H9 (cell line): ENCODE data around the gene THAP3. TPM values are rescaled to one million over a fixed set of nuclear protein-coding genes. Genes with fewer than 3 reads are reported as not detected.

Experiments
- DNase-seq: peaks from one replicate; pipeline ENCODE4 v3.0.0-alpha.2; 2017
- H2AFZ ChIP-seq: one replicate; pipeline ENCODE4 v1.6.1; 2013; ENCODE audit warnings: mild to moderate bottlenecking, low read length, control low read depth, moderate library complexity
- H2AK5ac ChIP-seq: 2 replicates; pipeline ENCODE4 v1.6.1; 2013; ENCODE audit warnings: low read length, control low read depth, mixed read lengths; ENCODE audit not compliant: insufficient read length
- H2BK120ac ChIP-seq: one replicate; pipeline ENCODE4 v1.6.1; 2013; ENCODE audit warnings: low read depth, mild to moderate bottlenecking, low read length, control low read depth, inconsistent platforms; ENCODE audit not compliant: poor library complexity, severe bottlenecking
- H2BK12ac ChIP-seq: 2 replicates; pipeline ENCODE4 v1.6.1; 2013; ENCODE audit warnings: low read length, control low read depth, mixed read lengths, low read depth; ENCODE audit not compliant: insufficient read length
- H2BK15ac ChIP-seq: 2 replicates; pipeline ENCODE4 v1.6.1; 2013; ENCODE audit warnings: low read depth, low read length, control low read depth
- H2BK20ac ChIP-seq: one replicate; pipeline ENCODE4 v1.6.1; 2013; ENCODE audit warnings: low read depth, mild to moderate bottlenecking, low read length, control low read depth, inconsistent platforms; ENCODE audit not compliant: poor library complexity, severe bottlenecking
- H2BK5ac ChIP-seq: 2 replicates; pipeline ENCODE4 v1.6.1; 2013; ENCODE audit warnings: low read length, control low read depth, mixed read lengths; ENCODE audit not compliant: insufficient read length
- H3K14ac ChIP-seq: 2 replicates; pipeline ENCODE4 v1.6.1; 2013; ENCODE audit warnings: low read length, control low read depth; ENCODE audit not compliant: insufficient read depth
- H3K18ac ChIP-seq: 2 replicates; pipeline ENCODE4 v1.6.1; 2013; ENCODE audit warnings: low read depth, mild to moderate bottlenecking, mixed read lengths, low read length, control low read depth; ENCODE audit not compliant: insufficient read length
- H3K23ac ChIP-seq: 2 replicates; pipeline ENCODE4 v1.6.1; 2013; ENCODE audit warnings: low read length, control low read depth, mixed read lengths, low read depth; ENCODE audit not compliant: insufficient read length
- H3K23me2 ChIP-seq: 2 replicates; pipeline ENCODE4 v1.6.1; 2013; ENCODE audit warnings: low read depth, mild to moderate bottlenecking, mixed read lengths, low read length, control low read depth; ENCODE audit not compliant: insufficient read length, poor library complexity, severe bottlenecking
- H3K27ac ChIP-seq: 2 replicates; pipeline ENCODE4 v1.5.1; 2013; ENCODE audit warnings: low read length, control low read depth, mixed read lengths, low read depth; ENCODE audit not compliant: insufficient read length
- H3K27me3 ChIP-seq: 2 replicates; pipeline ENCODE4 v1.6.1; 2013; ENCODE audit warnings: low read length, control low read depth, inconsistent platforms; ENCODE audit not compliant: insufficient read depth
- H3K4ac ChIP-seq: 2 replicates; pipeline ENCODE4 v1.6.1; 2013; ENCODE audit warnings: low read depth, mild to moderate bottlenecking, control low read depth, inconsistent platforms, low read length, moderate library complexity
- H3K4me1 ChIP-seq: 2 replicates; pipeline ENCODE4 v1.6.1; 2013; ENCODE audit warnings: low read length, control low read depth, inconsistent platforms; ENCODE audit not compliant: insufficient read depth
- H3K4me2 ChIP-seq: 2 replicates; pipeline ENCODE4 v1.6.1; 2013; ENCODE audit warnings: low read length, control low read depth, mixed read lengths; ENCODE audit not compliant: insufficient read length, insufficient read depth
- H3K56ac ChIP-seq: 2 replicates; pipeline ENCODE4 v1.6.1; 2013; ENCODE audit warnings: low read depth, mild to moderate bottlenecking, mixed read lengths, low read length, control low read depth; ENCODE audit not compliant: insufficient read length
- H3K79me1 ChIP-seq: 2 replicates; pipeline ENCODE4 v1.6.1; 2013; ENCODE audit warnings: low read depth, mild to moderate bottlenecking, moderate library complexity, low read length, control low read depth, inconsistent platforms; ENCODE audit not compliant: insufficient read depth, poor library complexity, severe bottlenecking
- H3K79me2 ChIP-seq: 2 replicates; pipeline ENCODE4 v1.6.1; 2013; ENCODE audit warnings: low read length, control low read depth, inconsistent platforms; ENCODE audit not compliant: insufficient read depth
- H3K9ac ChIP-seq: 2 replicates; pipeline ENCODE4 v1.6.1; 2013; ENCODE audit warnings: low read length, control low read depth, mixed read lengths; ENCODE audit not compliant: insufficient read length; ENCODE audit errors: extremely low read depth
- H3K9me3 ChIP-seq: one replicate; pipeline ENCODE4 v1.6.1; 2013; ENCODE audit warnings: low read depth, low read length, inconsistent platforms; ENCODE audit not compliant: control insufficient read depth
- H3T11ph ChIP-seq: one replicate; pipeline ENCODE4 v1.6.1; 2013; ENCODE audit warnings: mild to moderate bottlenecking, low read length, control low read depth, inconsistent platforms
- H4K20me1 ChIP-seq: one replicate; pipeline ENCODE4 v1.6.1; 2013; ENCODE audit not compliant: control insufficient read depth, insufficient read length, insufficient read depth
- H4K5ac ChIP-seq: 2 replicates; pipeline ENCODE4 v1.6.1; 2013; ENCODE audit warnings: low read depth, mild to moderate bottlenecking, mixed read lengths, low read length, control low read depth; ENCODE audit not compliant: insufficient read length
- H4K8ac ChIP-seq: replicated peaks from 2 replicates; pipeline ENCODE4 v1.6.1; 2013; ENCODE audit warnings: low read length, control low read depth, mixed read lengths, low read depth; ENCODE audit not compliant: insufficient read length
- H4K91ac ChIP-seq: 2 replicates; pipeline ENCODE4 v1.6.1; 2013; ENCODE audit warnings: low read depth, mild to moderate bottlenecking, moderate library complexity, mixed read lengths, low read length, control low read depth; ENCODE audit not compliant: insufficient read length
- H3K27ac Mint-ChIP-seq, 3 experiments: 2 replicates in 2 of 3; 3 replicates in 1 of 3; pipeline ENCODE4 v1.8.0; 2020 to 2021; ENCODE audit warnings: mixed read lengths in 3 of 3, mild to moderate bottlenecking in 1 of 3, moderate library complexity in 1 of 3
- H3K27me3 Mint-ChIP-seq: 2 replicates; pipeline ENCODE4 v1.8.0; 2021; ENCODE audit warnings: low read depth, mild to moderate bottlenecking, moderate library complexity, mixed read lengths
- H3K36me3 Mint-ChIP-seq, 3 experiments: 2 replicates in 2 of 3; 3 replicates in 1 of 3; pipeline ENCODE4 v1.8.0; 2020 to 2021; ENCODE audit warnings: low read depth in 3 of 3, mixed read lengths in 3 of 3; ENCODE audit not compliant: insufficient read depth in 1 of 3
- H3K4me1 Mint-ChIP-seq, 2 experiments: 2 replicates each; pipeline ENCODE4 v1.8.0; 2020; ENCODE audit warnings: mixed read lengths in 2 of 2
- H3K4me3 Mint-ChIP-seq, 2 experiments: 2 replicates in 1 of 2; 3 replicates in 1 of 2; pipeline ENCODE4 v1.8.0; 2020 to 2021; ENCODE audit warnings: mild to moderate bottlenecking in 2 of 2, mixed read lengths in 2 of 2, moderate library complexity in 1 of 2
- H3K9me3 Mint-ChIP-seq, 2 experiments: 2 replicates in 1 of 2; 3 replicates in 1 of 2; pipeline ENCODE4 v1.8.0; 2020; ENCODE audit warnings: mild to moderate bottlenecking in 2 of 2, mixed read lengths in 2 of 2, moderate library complexity in 1 of 2
- CTCF ChIP-seq: fragments of 200-600 bp; sonication (generic); conservative IDR thresholded peaks from 3 replicates; pipeline ENCODE4 v1.8.0; 2021; ENCODE audit warnings: antibody characterized with exemption, mild to moderate bottlenecking
- WGBS: extraction: QIAGEN DNeasy Blood & Tissue Kit; methylation state at CpG from one replicate; pipeline ENCODE4 v1.1.7; 2013; ENCODE audit warnings: missing lambda C conversion rate, low lambda C conversion rate, mixed read lengths; ENCODE audit not compliant: insufficient read length; ENCODE audit errors: extremely low coverage; 5-methylcytosine and 5-hydroxymethylcytosine counted together
- total RNA-seq: library from RNA; stranded (reverse); gene quantifications from 2 replicates; pipeline ENCODE4 v1.2.1, GENCODE V29; 2021

Gene THAP3
- total RNA-seq, 1 experiment from 2014 or later, result 15.3 TPM

GRCh38 chr1:6645018-6645417 is 20.4 kb downstream of the THAP3 start:
- no peaks in the 10 kb centered on the region for H3K4me1 ChIP-seq
- H3K27me3 ChIP-seq, result no peaks in the 10 kb centered on the region
- H3K27ac Mint-ChIP-seq, result no peak overlapping the region; a peak in 2 of 7 replicates
- H3K27me3 Mint-ChIP-seq, result no peaks in the 10 kb centered on the region
- H3K79me1 ChIP-seq, result no peaks in the 10 kb centered on the region
- no peak overlapping the region for H3K23ac ChIP-seq
- H2AK5ac ChIP-seq, result no peak overlapping the region
- H3K56ac ChIP-seq, result no peak overlapping the region
- no peak overlapping the region for H3K4me3 Mint-ChIP-seq
- no peaks in the 10 kb centered on the region for H3K23me2 ChIP-seq
- no peak overlapping the region for H3K14ac ChIP-seq
- no peak overlapping the region for H4K8ac ChIP-seq
- H2BK5ac ChIP-seq, result no peak overlapping the region
- H3K9me3 Mint-ChIP-seq, result no peaks in the 10 kb centered on the region
- no peak overlapping the region for H3K18ac ChIP-seq
- no peaks in the 10 kb centered on the region for H4K20me1 ChIP-seq
- H2BK12ac ChIP-seq, result no peak overlapping the region
- H3T11ph ChIP-seq, result no peak overlapping the region
- H3K4me2 ChIP-seq, result no peak overlapping the region
- no peak overlapping the region for H3K9ac ChIP-seq
- H2AFZ ChIP-seq, result no peak overlapping the region
- H3K79me2 ChIP-seq, result no peaks in the 10 kb centered on the region
- peaks cover 3 to 6% of the 10 kb centered on the region in 2 experiments; a peak in 3 of 4 replicates for H3K4me1 Mint-ChIP-seq
- no peak overlapping the region for H2BK20ac ChIP-seq
- no peak overlapping the region for H2BK15ac ChIP-seq
- H2BK120ac ChIP-seq, result no peak overlapping the region
- no peak for TF ChIP-seq CTCF
- DNase-seq, result no peak
- H4K5ac ChIP-seq, result no peak overlapping the region
- no peak overlapping the region for H4K91ac ChIP-seq
- no CpG with 5 or more reads among the region's 7 CpGs for WGBS
- no peak overlapping the region for H3K27ac ChIP-seq
- no peak overlapping the region for H3K4ac ChIP-seq
- H3K36me3 Mint-ChIP-seq, result peaks cover 27 to 68% (median 58%) of the 10 kb centered on the region in 3 experiments; a peak in 6 of 7 replicates
- no peaks in the 10 kb centered on the region for H3K9me3 ChIP-seq
